Adipocyte (in vitro differentiated cells): Measurements from ENCODE around the gene LTA4H.
A peak's percentile ranks its signal among the peaks of the same experiment; 100 is the strongest.

Source experiments
- DNase-seq: peaks from one replicate; pipeline ENCODE4 v3.0.0-alpha.2; 2015; ENCODE audit warnings: low read depth
- H3K27me3 ChIP-seq: replicated peaks from 2 replicates; pipeline ENCODE4 v1.7.0; 2013; ENCODE audit warnings: mild to moderate bottlenecking, low read length, moderate library complexity; ENCODE audit not compliant: control insufficient read depth, insufficient read depth
- H3K36me3 ChIP-seq: 2 replicates; pipeline ENCODE4 v1.7.0; 2013; ENCODE audit warnings: low read length, mild to moderate bottlenecking, moderate library complexity; ENCODE audit not compliant: control insufficient read depth, insufficient read depth, severe bottlenecking
- H3K4me1 ChIP-seq: 2 replicates; pipeline ENCODE4 v1.7.0; 2013; ENCODE audit warnings: mild to moderate bottlenecking, low read length, moderate library complexity; ENCODE audit not compliant: control insufficient read depth, insufficient read depth
- H3K4me3 ChIP-seq: 2 replicates; pipeline ENCODE4 v1.7.0; 2013; ENCODE audit warnings: mild to moderate bottlenecking, low read length, moderate library complexity
- H3K9ac ChIP-seq: 2 replicates; pipeline ENCODE4 v1.7.0; 2013; ENCODE audit warnings: mild to moderate bottlenecking, low read length, moderate library complexity
- H3K9me3 ChIP-seq: 2 replicates; pipeline ENCODE4 v1.7.0; 2013; ENCODE audit warnings: mild to moderate bottlenecking, low read length, moderate library complexity; ENCODE audit not compliant: control insufficient read depth

LTA4H gene

DNA sequence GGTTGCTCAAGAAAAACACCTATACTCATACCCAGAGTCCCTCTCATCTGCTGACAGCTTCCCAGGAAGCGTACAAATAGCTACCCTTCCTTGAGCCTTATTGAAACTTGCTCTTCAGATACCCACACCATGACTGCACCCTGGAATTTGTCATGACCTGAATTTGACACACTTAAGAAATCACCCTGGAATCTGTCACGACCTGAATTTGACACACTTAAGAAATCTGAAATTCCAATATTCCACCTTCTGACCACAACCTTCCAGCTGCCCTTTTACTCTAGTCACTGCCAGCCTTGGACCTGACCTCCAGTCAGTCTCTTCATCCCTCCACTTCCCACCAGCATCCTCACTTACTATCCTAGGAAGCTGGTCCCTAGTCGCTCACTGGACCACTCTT, 38.1 kb downstream of the LTA4H start:
- Histone ChIP-seq H3K36me3 (no peaks in the 10 kb centered on the region), H3K27me3 (peaks cover 5% of the 10 kb centered on the region), H3K4me3 (no peak overlapping the region), H3K9ac (no peak overlapping the region), H3K9me3 (no peaks in the 10 kb centered on the region), H3K4me1 (peaks cover 30% of the 10 kb centered on the region)
- no peak for DNase-seq

DNA sequence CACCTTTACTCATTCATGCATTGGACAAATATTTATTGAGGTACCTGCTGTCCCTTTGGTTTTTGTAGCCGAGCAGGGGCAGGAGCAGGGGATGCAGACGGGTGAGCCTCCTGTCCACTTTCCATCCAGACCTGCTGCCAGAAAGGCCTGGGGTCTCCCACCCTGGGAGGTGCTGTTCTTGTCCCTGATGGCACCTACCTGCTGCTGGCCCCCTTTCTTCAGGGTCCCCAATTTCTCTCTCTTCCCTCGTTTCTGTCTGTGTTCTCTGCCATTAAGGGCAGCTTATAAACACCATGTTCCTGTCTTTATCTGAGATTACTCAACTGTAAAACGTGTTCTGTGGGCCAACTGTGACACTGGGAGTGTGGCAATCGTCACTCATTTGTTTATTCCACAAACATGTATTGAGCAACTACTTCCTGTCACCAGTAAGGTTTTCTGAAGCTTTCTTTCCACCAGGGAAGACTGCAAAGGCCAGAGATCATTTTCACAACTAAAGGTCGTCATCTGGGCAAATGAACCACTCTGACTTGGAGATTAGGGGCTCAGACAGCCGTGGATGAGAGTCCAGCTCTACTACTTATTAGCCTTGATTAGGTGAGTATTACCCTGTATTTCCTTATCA, 39.2 kb downstream of the LTA4H start, which contains the start of gene HAL:
TSS of gene HAL (minus strand) at position 311 of the 625 bp plus-strand sequence. CDS start 434 bp downstream, outside the sequence.
- Histone ChIP-seq H3K36me3 (no peaks in the 10 kb centered on the region), H3K27me3 (peaks cover 5% of the 10 kb centered on the region), H3K4me3 (peak within 1 kb of the TSS; percentile 53), H3K4me1 (peaks cover 30% of the 10 kb centered on the region), H3K9ac (no peak within 1 kb of the TSS), H3K9me3 (no peaks in the 10 kb centered on the region)
- DNase-seq: no peak

DNA sequence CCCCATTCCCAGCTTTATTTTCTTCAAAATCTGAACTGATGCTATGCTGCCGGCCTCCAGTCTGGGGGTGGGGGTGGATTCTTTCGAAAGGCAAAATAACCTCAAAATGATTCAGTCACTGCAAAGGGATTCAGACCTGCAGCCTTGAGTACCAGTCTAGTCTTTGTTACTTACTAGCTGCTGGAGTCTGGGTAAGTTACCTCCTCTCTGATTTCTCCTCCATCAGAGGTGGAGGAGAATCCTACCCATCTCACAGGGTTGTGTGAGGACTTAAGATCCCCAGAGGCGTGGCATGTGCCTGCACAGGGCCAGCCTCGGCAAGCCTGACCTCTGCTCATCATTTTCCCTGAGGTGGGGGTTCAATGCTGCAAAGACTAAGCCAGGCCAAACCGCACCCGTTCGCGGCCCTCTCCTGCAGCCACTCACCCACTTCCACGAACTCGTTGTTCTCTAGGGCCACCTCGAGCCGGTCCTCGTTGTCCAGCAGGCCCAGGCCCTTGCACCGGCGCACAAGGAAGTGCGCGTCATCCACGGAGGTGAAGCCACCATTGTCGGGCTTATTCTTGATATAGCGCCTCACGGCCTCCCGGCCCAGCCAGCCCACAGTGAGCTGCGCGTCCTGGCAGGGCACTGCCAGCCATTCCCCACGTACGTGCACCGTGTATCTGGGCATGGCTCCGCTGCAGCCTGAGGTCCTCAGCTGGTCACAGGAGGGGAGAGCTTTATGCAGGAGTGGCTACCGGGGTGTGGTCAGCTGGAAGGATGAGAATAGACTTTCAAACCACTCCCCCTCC, 40.0 kb downstream of the LTA4H start:
- peak overlapping the region; percentile 53 for H3K4me3 ChIP-seq
- no peaks in the 10 kb centered on the region for H3K9me3 ChIP-seq
- H3K36me3 ChIP-seq: no peaks in the 10 kb centered on the region
- H3K27me3 ChIP-seq: peaks cover 6% of the 10 kb centered on the region
- DNase-seq: no peak
- H3K9ac ChIP-seq: no peak overlapping the region
- peaks cover 30% of the 10 kb centered on the region for H3K4me1 ChIP-seq

DNA sequence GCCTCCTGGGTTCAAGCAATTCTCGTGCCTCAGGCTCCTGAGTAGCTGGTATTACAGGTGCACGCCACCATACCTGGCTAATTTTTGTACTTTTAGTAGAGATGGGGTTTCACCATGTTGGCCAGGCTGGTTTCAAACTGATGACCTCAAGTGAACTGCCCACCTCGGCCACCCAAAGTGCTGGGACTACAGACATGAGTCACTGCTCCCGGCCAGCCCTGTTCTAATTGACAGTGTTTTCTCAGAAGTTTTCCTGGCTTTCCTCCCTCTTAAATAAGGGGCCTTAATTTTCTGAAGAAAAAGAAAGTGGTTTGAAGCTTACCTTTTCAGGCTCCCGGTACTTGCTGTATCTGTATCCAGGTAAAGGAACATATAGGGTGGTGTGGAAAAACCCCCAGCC, 40.9 kb downstream of the LTA4H start:
- Histone ChIP-seq H3K36me3 (no peaks in the 10 kb centered on the region), H3K27me3 (peaks cover 15% of the 10 kb centered on the region), H3K9me3 (no peaks in the 10 kb centered on the region), H3K4me1 (peaks cover 30% of the 10 kb centered on the region), H3K9ac (no peak overlapping the region), H3K4me3 (no peak overlapping the region)
- DNase-seq: no peak

DNA sequence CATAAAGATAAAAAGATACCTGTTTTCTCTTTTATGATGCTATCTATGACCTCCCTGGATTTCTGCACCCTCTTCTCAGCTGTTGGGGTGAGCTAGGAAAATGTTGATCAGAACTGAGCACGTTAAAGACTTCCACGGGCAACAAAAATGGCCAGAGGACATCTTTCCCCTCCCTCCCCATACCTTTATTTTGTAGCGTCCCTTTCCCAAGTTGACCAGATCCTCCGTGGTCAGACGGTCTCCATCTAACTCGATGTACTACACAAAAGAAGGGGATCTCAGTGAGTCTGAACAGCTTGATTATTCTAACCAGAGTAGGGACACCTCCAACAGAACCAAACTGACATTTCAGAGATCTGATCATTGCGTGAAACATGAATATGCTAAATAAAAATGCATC, 41.5 kb downstream of the LTA4H start:
- Histone ChIP-seq H3K4me3 (no peak overlapping the region), H3K27me3 (peaks cover 15% of the 10 kb centered on the region), H3K9me3 (no peaks in the 10 kb centered on the region), H3K36me3 (no peaks in the 10 kb centered on the region), H3K9ac (no peak overlapping the region), H3K4me1 (peaks cover 30% of the 10 kb centered on the region)
- DNase-seq: no peak

DNA sequence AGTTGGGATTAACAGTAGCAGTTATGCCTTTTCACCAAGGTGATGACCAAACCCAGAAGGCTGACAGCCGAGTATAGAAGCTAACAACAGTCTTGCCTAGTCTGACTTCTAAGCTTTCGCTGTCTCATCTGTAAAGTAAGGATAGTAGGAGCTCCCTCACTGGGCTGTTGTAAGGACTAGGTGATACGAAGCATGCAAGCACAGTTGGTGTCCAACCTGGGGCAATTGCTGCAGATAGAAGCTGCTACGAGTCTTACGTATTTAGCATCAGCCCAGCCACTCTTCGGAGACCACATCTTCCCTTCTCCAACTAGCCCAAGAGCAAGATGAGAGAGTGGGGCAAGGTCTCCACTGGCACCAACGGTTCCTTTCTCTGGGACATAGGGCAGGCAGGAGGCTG, 45.3 kb downstream of the LTA4H start:
- H3K4me1 ChIP-seq: no peaks in the 10 kb centered on the region
- H3K9ac ChIP-seq: no peak overlapping the region
- no peak for DNase-seq
- peaks cover 21% of the 10 kb centered on the region for H3K27me3 ChIP-seq
- no peak overlapping the region for H3K4me3 ChIP-seq
- H3K9me3 ChIP-seq: no peaks in the 10 kb centered on the region
- no peaks in the 10 kb centered on the region for H3K36me3 ChIP-seq

DNA sequence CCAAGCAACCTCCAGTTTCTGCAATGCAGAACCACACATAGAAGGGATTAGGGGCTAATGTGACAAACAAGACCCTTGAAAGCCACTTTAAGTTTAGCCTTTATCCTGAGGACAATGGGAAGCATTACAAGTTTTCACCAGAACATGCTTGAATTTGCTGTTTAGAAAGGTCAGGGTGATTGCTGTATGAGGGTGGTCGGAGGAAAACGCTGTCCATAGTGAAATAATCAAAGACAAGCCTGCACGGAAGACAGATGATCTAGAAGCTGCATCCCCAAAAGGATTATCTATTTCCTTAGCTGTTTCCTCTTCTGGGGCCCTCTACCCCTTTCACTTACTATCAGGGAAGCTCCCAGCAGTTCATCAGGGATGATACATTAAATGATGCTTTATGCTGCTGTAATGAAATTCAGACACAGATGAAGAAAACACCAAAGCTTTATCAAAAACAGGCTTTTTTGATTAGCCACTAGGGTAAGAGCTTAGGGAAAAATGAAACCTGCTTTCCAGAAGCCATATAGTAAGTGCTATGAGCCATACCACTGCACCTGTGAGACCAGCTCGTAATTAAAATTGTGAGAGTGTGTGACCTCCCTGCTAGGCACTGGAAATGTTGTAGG, 45.8 kb downstream of the LTA4H start:
- Histone ChIP-seq H3K4me3 (no peak overlapping the region), H3K36me3 (no peaks in the 10 kb centered on the region), H3K27me3 (peaks cover 21% of the 10 kb centered on the region), H3K9me3 (no peaks in the 10 kb centered on the region), H3K4me1 (no peaks in the 10 kb centered on the region), H3K9ac (no peak overlapping the region)
- no peak for DNase-seq

DNA sequence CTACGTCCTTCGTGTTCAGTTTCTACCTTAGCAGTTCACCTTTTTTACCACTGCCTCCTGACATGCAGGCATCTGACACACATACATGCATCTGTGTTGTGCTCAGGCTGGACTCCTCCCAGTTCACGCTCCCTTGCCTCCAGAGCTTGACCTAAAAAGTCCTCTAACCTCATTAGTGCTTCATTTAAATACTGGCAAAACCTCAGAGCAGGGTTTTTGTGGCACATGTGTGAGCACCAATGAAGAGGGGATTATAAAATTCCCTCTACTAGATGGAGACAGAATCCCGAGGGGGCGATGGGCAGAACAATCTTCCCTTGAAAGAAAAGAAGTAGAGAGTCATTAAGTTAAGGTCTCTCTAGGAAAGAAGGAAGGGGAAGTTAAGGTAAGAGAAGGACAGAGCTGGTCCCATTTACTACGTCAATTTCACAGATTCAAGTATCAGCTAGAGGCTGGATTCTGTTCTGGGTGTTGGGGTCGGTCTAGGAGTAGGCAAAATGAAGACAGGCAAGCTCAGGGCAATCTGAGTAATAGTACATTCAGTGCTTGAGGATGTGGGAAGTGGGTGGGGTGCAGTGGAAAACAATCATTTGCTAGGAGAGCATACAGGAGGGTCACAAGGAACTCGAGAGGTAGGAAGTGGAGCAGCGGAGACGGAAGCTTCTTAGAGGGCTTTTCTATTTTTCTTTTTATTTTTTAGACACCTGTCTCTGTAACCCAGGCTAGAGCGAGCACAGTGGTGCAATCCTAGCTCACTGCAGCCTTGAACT, 46.7 kb downstream of the LTA4H start:
- H3K9me3 ChIP-seq: no peaks in the 10 kb centered on the region
- DNase-seq: no peak

DNA sequence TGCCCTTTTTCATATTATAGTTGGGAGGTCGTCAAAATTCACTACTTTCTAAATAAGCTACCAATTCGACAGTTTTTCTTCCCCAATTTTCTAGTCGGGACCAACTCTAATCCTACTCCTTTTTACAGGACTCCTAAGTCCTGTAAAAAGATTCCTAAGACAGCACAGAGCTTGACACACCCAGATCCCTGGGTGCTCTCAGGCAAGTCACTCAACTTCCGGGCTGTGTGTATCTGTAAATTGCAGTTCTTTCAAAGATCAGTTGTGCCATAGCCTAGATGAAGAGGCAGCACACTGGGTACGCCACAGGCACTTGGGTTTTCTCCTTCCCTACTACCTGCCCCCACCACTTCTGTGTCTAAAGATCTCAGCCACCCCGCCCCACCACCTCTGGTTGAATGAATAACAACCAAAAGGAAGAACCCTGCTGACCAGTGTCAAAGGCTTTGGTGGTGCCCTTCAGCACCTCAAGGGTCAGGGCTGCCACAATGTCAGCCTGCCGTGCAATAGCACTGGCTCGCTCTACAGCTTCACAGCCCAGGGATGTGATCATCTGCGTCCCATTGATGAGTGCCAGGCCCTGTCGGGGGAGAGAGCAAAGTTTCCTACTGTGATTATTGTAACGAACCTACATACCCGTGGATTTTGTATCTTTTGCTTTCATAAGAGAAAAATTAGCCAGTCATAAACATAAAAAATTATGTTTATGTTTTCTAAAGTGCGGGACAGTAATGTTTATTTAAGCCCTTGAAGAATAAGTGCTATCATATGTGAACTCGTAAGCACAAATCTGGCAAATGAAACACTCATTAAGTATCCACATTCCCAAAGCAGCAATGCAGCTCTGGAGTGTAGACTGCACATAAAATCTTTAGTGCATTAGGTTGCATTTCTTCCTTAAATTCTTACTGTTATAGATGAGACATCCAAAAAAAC, 48.5 kb downstream of the LTA4H start:
- H3K4me3 ChIP-seq: no peak overlapping the region
- H3K27me3 ChIP-seq: peaks cover 17% of the 10 kb centered on the region
- H3K36me3 ChIP-seq: no peaks in the 10 kb centered on the region
- no peak overlapping the region for H3K9ac ChIP-seq
- H3K9me3 ChIP-seq: no peaks in the 10 kb centered on the region
- no peak for DNase-seq
- H3K4me1 ChIP-seq: no peaks in the 10 kb centered on the region

More for the DNA sequence above, 46.7 kb downstream of the LTA4H start:
- Histone ChIP-seq H3K4me1 (no peaks in the 10 kb centered on the region), H3K36me3 (no peaks in the 10 kb centered on the region), H3K4me3 (no peak overlapping the region), H3K27me3 (peaks cover 21% of the 10 kb centered on the region), H3K9ac (no peak overlapping the region)

DNA sequence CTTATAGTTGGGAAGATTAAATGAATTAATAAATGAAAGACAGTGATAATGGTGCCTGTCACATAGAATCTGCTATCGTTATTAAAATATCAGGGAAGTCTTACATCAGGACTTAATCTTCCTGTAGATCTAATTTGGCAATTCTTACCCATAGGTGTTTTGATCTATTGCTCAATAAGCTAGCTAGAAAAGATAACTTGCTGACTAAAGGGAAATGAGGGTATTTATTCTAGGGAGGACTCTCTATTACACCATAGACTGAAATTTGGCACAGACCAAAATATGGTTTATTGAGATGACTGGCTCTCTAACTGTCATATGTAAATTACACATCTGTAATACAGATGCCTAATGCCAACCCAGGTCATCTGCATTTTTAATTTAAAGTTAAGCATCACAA, 50.7 kb downstream of the LTA4H start:
- H3K9ac ChIP-seq: no peak overlapping the region
- H3K36me3 ChIP-seq: no peaks in the 10 kb centered on the region
- H3K4me3 ChIP-seq: no peak overlapping the region
- peaks cover 8% of the 10 kb centered on the region for H3K27me3 ChIP-seq
- H3K4me1 ChIP-seq: no peaks in the 10 kb centered on the region
- no peak for DNase-seq
- H3K9me3 ChIP-seq: no peaks in the 10 kb centered on the region
